Measurements from ENCODE around the gene DEGS1. TPM values are rescaled to one million over a fixed set of nuclear protein-coding genes. Genes with fewer than 3 reads are reported as not detected.

Gene DEGS1
- total and polyA plus RNA-seq, 10 of the 15 experiments (the other 5 are each of a cell fraction or from before 2014, with no cell fraction given): 16.5 to 133 (median 46.0) TPM

DNA sequence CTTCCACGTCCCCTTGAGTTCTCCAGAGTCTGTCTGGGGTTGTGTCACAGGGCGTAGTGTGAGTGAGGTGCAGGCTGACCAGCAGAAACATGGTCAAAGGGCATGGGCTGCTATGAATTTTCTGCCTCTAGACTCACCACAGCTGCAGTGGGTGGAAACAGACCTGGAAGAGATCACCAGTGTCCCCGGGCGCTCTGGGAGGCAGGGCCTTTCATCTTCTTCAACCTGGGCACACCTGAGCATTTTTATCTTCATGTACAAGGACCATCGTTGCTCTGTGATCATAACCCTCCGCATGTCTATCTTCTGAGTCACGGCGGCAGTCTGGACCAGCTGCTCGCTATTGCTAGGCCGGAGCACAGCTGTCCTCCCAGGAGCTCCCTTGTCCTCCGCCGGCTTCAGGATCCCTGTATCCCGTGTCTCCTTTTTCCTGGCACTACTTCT, 29.6 kb downstream of the DEGS1 start:
- ChIA-PET CTCF (no interaction called here), POLR2A (no interaction called here), SMC1A (ENCODE audit: uncharacterized antibody, unreplicated experiment) (interaction anchor here (0.8 to 1.9 kb wide), 2 partner anchors 29 to 122 kb away, joined by 3 to 4 read pairs; partner anchors contain the start of gene DEGS1), RAD21 (ENCODE audit: unreplicated experiment) (no interaction called here)
- Histone ChIP-seq H3K27me3 (replicated peaks in 1 of 2; ENCODE audit: control insufficient read depth in 2 of 2, insufficient read depth in 2 of 2, low read length in 1 of 2) (no peaks in the 10 kb centered on the region), H3K27ac (ENCODE audit: control insufficient read depth, insufficient read depth) (no peak overlapping the region), H3K36me3 (ENCODE audit: control insufficient read depth in 2 of 2, insufficient read depth in 2 of 2, low read length in 1 of 2) (no peaks in the 10 kb centered on the region), H3K4me3 (no peak overlapping the region), H4K20me1 (ENCODE audit: control insufficient read depth, insufficient read depth) (no peaks in the 10 kb centered on the region), H3K9ac (ENCODE audit: control insufficient read depth, insufficient read depth, low read length) (no peak overlapping the region), H3K9me3 (replicated peaks; ENCODE audit: control insufficient read depth, insufficient read depth, low read length) (no peaks in the 10 kb centered on the region), H3K79me2 (ENCODE audit: control insufficient read depth, insufficient read depth, low read length) (no peaks in the 10 kb centered on the region), H3K4me2 (ENCODE audit: control insufficient read depth, insufficient read depth) (no peak overlapping the region), H3K4me1 (ENCODE audit: control insufficient read depth, insufficient read depth, low read length) (peaks cover 13% of the 10 kb centered on the region), H2AFZ (ENCODE audit: control insufficient read depth, low read depth, low read length) (no peak overlapping the region)
- no peak for ATAC-seq
- FAIRE-seq: no peak
- intact Hi-C loops (cut with micrococcal nuclease; ENCODE audit: unreplicated experiment) (no loop called here), in situ Hi-C loops (cut with MboI) (no loop called here)
- DNase-seq (ENCODE audit: low read depth, low spot score): no peak
- BruUV-seq (replicated peaks): no TSS peak
- WGBS (ENCODE audit: insufficient coverage, insufficient replicate concordance, low lambda C conversion rate, missing lambda C conversion rate): 83% methylated on average over 13 of the region's 13 CpGs
- no peak for TF ChIP-seq ESRRA (IDR thresholded peaks at IDR 0.05; ENCODE audit: low read length)
- no peak for TF ChIP-seq EGR1 (IDR thresholded peaks at IDR 0.05; ENCODE audit: borderline replicate concordance in 1 of 2, low read depth in 2 of 2, low read length in 2 of 2)
- TF ChIP-seq BMI1 (IDR thresholded peaks at IDR 0.05; ENCODE audit: borderline replicate concordance): no peak
- no peak for TF ChIP-seq SKIL (IDR thresholded peaks at IDR 0.05; ENCODE audit: low read depth, poor library complexity, severe bottlenecking)
- no peak for TF ChIP-seq IRF5 (IDR thresholded peaks at IDR 0.05; ENCODE audit: borderline replicate concordance)
- no peak for TF ChIP-seq TCF7 (IDR thresholded peaks at IDR 0.05; ENCODE audit: borderline replicate concordance)
- TF ChIP-seq RELB (IDR thresholded peaks at IDR 0.05; ENCODE audit: low read depth): no peak
- no peak for TF ChIP-seq ZBTB4 (CRISPR knock-in tag; IDR thresholded peaks at IDR 0.05)
- no peak for TF ChIP-seq ETV6 (conservative IDR thresholded peaks at IDR 0.05 in 1 of 2, IDR thresholded peaks at IDR 0.05 in 1 of 2; ENCODE audit: borderline replicate concordance in 1 of 2, low read depth in 1 of 2)
- no peak for TF ChIP-seq DPF2 (IDR thresholded peaks at IDR 0.05)
